Gastroesophageal sphincter (tissue), 4 donors: ENCODE results near the gene OR6N2. TPM values are rescaled to one million over a fixed set of nuclear protein-coding genes. Genes with fewer than 3 reads are reported as not detected.

ENCODE experiments used
- ATAC-seq: fragments of 150-250 bp; one replicate; pipeline ENCODE4 v1.9.1; 2016; ENCODE audit warnings: mild to moderate bottlenecking, moderate library complexity
- H3K27ac ChIP-seq, 4 donors: fragments of 200-600 bp; sonication (generic) in 3 of 4; 1 replicate in 3 of 4; 2 replicates in 1 of 4; pipeline ENCODE4 v1.5.1; 2016 to 2019
- H3K27me3 ChIP-seq: fragments of 200-600 bp; sonication (generic); one replicate; pipeline ENCODE4 v1.5.1; 2019
- H3K36me3 ChIP-seq, 2 donors: fragments of 200-600 bp; sonication (generic); one replicate each; pipeline ENCODE4 v1.5.1; 2019; ENCODE audit warnings: control low read depth in 1 of 2
- H3K4me1 ChIP-seq, 3 donors: fragments of 200-600 bp; sonication (generic); 1 replicate in 2 of 3; 2 replicates in 1 of 3; pipeline ENCODE4 v1.5.1; 2016 to 2019; ENCODE audit warnings: control low read depth in 2 of 3
- H3K4me3 ChIP-seq, 2 donors: fragments of 200-600 bp; sonication (generic); one replicate each; pipeline ENCODE4 v1.5.1; 2019; ENCODE audit warnings: mild to moderate bottlenecking in 1 of 2, moderate library complexity in 1 of 2
- H3K9me3 ChIP-seq, 3 donors: fragments of 200-600 bp; sonication (generic); one replicate each; pipeline ENCODE4 v1.5.1; 2017 to 2019; ENCODE audit warnings: control low read depth in 2 of 3
- CTCF ChIP-seq, 4 experiments: fragments of 200-600 bp in 2 of 4; fragments of 450-650 bp in 2 of 4; sonication (generic) in 1 of 4; IDR thresholded peaks; one replicate each; pipeline ENCODE4 v1.5.1; 2017 to 2019; ENCODE audit warnings: antibody characterized with exemption in 4 of 4, mild to moderate bottlenecking in 2 of 4, moderate library complexity in 2 of 4
- EP300 ChIP-seq: sonication (generic); formaldehyde crosslinking; IDR thresholded peaks from one replicate; pipeline ENCODE4 v1.6.1; 2017; ENCODE audit warnings: antibody characterized with exemption, mild to moderate bottlenecking
- POLR2A ChIP-seq, 2 donors: fragments of 450-650 bp; IDR thresholded peaks; one replicate each; pipeline ENCODE4 v1.6.1; 2017; ENCODE audit warnings: antibody characterized with exemption in 2 of 2, mild to moderate bottlenecking in 2 of 2, moderate library complexity in 1 of 2
- POLR2AphosphoS5 ChIP-seq: sonication (generic); formaldehyde crosslinking; IDR thresholded peaks from one replicate; pipeline ENCODE4 v1.6.1; 2017; ENCODE audit warnings: antibody characterized with exemption
- WGBS, 2 donors: methylation state at CpG; one replicate each; pipeline ENCODE4 v1.1.5; 2018; ENCODE audit warnings: low coverage in 1 of 2; 5-methylcytosine and 5-hydroxymethylcytosine counted together
- total RNA-seq, 4 donors: library from RNA; depleted of rRNA; stranded (reverse); fragments of >200 nt; gene quantifications; one replicate each; pipeline ENCODE4 v1.1.0, GENCODE V29; 2016

Gene OR6N2
- total RNA-seq, 4 donors from 2014 or later: not detected

GRCh38 chr1:158793604-158794003 lies 12.6 kb upstream of the OR6N2 start:
- 60 to 67% methylated on average over 2 of the region's 2 CpGs for WGBS, 2 donors
- Histone ChIP-seq H3K4me1 (no peaks in the 10 kb centered on the region), H3K9me3 (no peaks in the 10 kb centered on the region), H3K36me3 (no peaks in the 10 kb centered on the region), H3K27me3 (no peaks in the 10 kb centered on the region), H3K4me3 (no peak overlapping the region), H3K27ac (no peak overlapping the region)
- no peak for TF ChIP-seq CTCF (IDR thresholded peaks at IDR 0.05)
- no peak for TF ChIP-seq EP300
- no peak for TF ChIP-seq POLR2A (IDR thresholded peaks at IDR 0.05)
- no peak for TF ChIP-seq POLR2AphosphoS5
- no peak for ATAC-seq

GRCh38 chr1:158771950-158772866 lies 8.8 kb downstream of the OR6N2 start, which contains the start of gene OR6N1:
TSS of gene OR6N1 (minus strand) at chr1:158772195. CDS start at chr1:158766682, 5,513 bp downstream.
- 35 to 41% methylated on average over 3 to 6 of the region's 6 CpGs for WGBS, 2 donors

GRCh38 chr1:158754420-158754819 lies 26.6 kb downstream of the OR6N2 start, which contains the start of gene OR6K6:
TSS of gene OR6K6 (plus strand) at chr1:158754720. CDS start at chr1:158754888, 168 bp downstream.
- Histone ChIP-seq H3K36me3 (no peaks in the 10 kb centered on the region), H3K4me1 (no peaks in the 10 kb centered on the region), H3K27ac (no peak within 1 kb of the TSS), H3K27me3 (no peaks in the 10 kb centered on the region), H3K4me3 (no peak within 1 kb of the TSS), H3K9me3 (no peaks in the 10 kb centered on the region)
- TF ChIP-seq CTCF (IDR thresholded peaks at IDR 0.05): no peak
- WGBS, 2 donors: 56 to 79% methylated on average over 2 of the region's 2 CpGs
- no peak for ATAC-seq

More at GRCh38 chr1:158771950-158772866, 8.8 kb downstream of the OR6N2 start, which contains the start of gene OR6N1:
- Histone ChIP-seq H3K36me3 (no peaks in the 10 kb centered on the region), H3K4me3 (no peak within 1 kb of the TSS), H3K9me3 (no peaks in the 10 kb centered on the region), H3K4me1 (no peaks in the 10 kb centered on the region), H3K27ac (no peak within 1 kb of the TSS), H3K27me3 (no peaks in the 10 kb centered on the region)
- TF ChIP-seq EP300: no peak
- no peak for TF ChIP-seq POLR2AphosphoS5
- TF ChIP-seq POLR2A (IDR thresholded peaks at IDR 0.05): no peak
- TF ChIP-seq CTCF (IDR thresholded peaks at IDR 0.05): no peak
- ATAC-seq: no peak

GRCh38 chr1:158752155-158752712 lies 28.8 kb downstream of the OR6N2 start:
- Histone ChIP-seq H3K9me3 (no peaks in the 10 kb centered on the region), H3K4me1 (no peaks in the 10 kb centered on the region), H3K4me3 (no peak overlapping the region), H3K36me3 (no peaks in the 10 kb centered on the region), H3K27me3 (no peaks in the 10 kb centered on the region), H3K27ac (no peak overlapping the region)
- ATAC-seq: no peak
- TF ChIP-seq POLR2AphosphoS5: no peak
- TF ChIP-seq CTCF (IDR thresholded peaks at IDR 0.05): no peak
- TF ChIP-seq POLR2A (IDR thresholded peaks at IDR 0.05): no peak
- TF ChIP-seq EP300: no peak
- WGBS, 2 donors: 50 to 100% methylated on average over 1 to 2 of the region's 9 CpGs

- Histone ChIP-seq H3K27ac (no peak overlapping the region), H3K9me3 (no peaks in the 10 kb centered on the region), H3K4me1 (no peaks in the 10 kb centered on the region), H3K4me3 (no peak overlapping the region), H3K27me3 (no peaks in the 10 kb centered on the region), H3K36me3 (no peaks in the 10 kb centered on the region)
- no peak for ATAC-seq
- no peak for TF ChIP-seq EP300
Measured at GRCh38 chr1:158735848-158736247, 45.2 kb downstream of the OR6N2 start.
